GM12878 (cell line): ENCODE measurements around the gene SLC1A5. TPM values are rescaled to one million over a fixed set of nuclear protein-coding genes. Genes with fewer than 3 reads are reported as not detected.

Source experiments
- ATAC-seq: fragments of 200-7000 bp; cut with Tn5 transposase; 3 replicates; pipeline ENCODE4 v1.9.1; 2020; ENCODE audit warnings: mild to moderate bottlenecking, moderate library complexity
- BruUV-seq: library from RNA; stranded (reverse); fragments of 400-500 nt; replicated peaks from 2 replicates; lab custom pipeline; 2021; lab: Mats Ljungman, UMichigan
- CTCF ChIA-PET: fragments of 300-600 bp; sonication (Branson Sonifier 250); formaldehyde crosslinking; extraction: SDS; loops from one replicate; lab custom pipeline; 2021; ENCODE audit warnings: inconsistent platforms; lab: Yijun Ruan, JAX
- POLR2A ChIA-PET: fragments of 350-600 bp; formaldehyde crosslinking; extraction: SDS; loops from one replicate; lab custom pipeline; 2021; ENCODE audit warnings: inconsistent platforms; lab: Charles Lee
- RAD21 ChIA-PET: fragments of 300-600 bp; sonication (Branson Sonifier 250); formaldehyde crosslinking; loops from one replicate; lab custom pipeline; 2023; ENCODE audit warnings: antibody characterized with exemption; ENCODE audit not compliant: unreplicated experiment; lab: Charles Lee
- SMC1A ChIA-PET: fragments of 300-600 bp; sonication (Branson Sonifier 250); formaldehyde crosslinking; loops from one replicate; lab custom pipeline; 2023; ENCODE audit not compliant: unreplicated experiment, uncharacterized antibody; lab: Charles Lee
- DNase-seq: peaks from one replicate; pipeline ENCODE4 v3.0.0-alpha.2; 2011; ENCODE audit warnings: low read depth, low spot score
- FAIRE-seq: peaks from 3 replicates; lab custom pipeline; 2011; peaks lifted over from hg19 to GRCh38; lab: Jason Lieb, UNC
- H2AFZ ChIP-seq: 2 replicates; pipeline ENCODE4 v1.6.0; 2011; ENCODE audit warnings: low read depth, low read length, control low read depth; ENCODE audit not compliant: control insufficient read depth
- H3K27ac ChIP-seq: 2 replicates; pipeline ENCODE4 v1.5.1; 2011; ENCODE audit warnings: control low read depth; ENCODE audit not compliant: control insufficient read depth, insufficient read depth
- H3K27me3 ChIP-seq, 2 experiments: replicated peaks in 1 of 2; 2 replicates each; pipeline versions ENCODE4 v1.6.0 to v1.6.1; 2011; ENCODE audit warnings: low read length in 1 of 2; ENCODE audit not compliant: control insufficient read depth in 2 of 2, insufficient read depth in 2 of 2
- H3K36me3 ChIP-seq, 2 experiments: 2 replicates each; pipeline ENCODE4 v1.5.1; 2011; ENCODE audit warnings: low read length in 1 of 2; ENCODE audit not compliant: control insufficient read depth in 2 of 2, insufficient read depth in 2 of 2
- H3K4me1 ChIP-seq: 2 replicates; pipeline ENCODE4 v1.6.1; 2011; ENCODE audit warnings: mild to moderate bottlenecking, low read length, moderate library complexity, mixed read lengths; ENCODE audit not compliant: control insufficient read depth, insufficient read depth
- H3K4me2 ChIP-seq: 2 replicates; pipeline ENCODE4 v1.6.0; 2011; ENCODE audit warnings: control low read depth; ENCODE audit not compliant: control insufficient read depth, insufficient read depth
- H3K4me3 ChIP-seq: fragments of 200-600 bp; sonication (generic); 2 replicates; pipeline ENCODE4 v1.5.1; 2016
- H3K79me2 ChIP-seq: 2 replicates; pipeline ENCODE4 v1.6.0; 2011; ENCODE audit warnings: low read length; ENCODE audit not compliant: control insufficient read depth, insufficient read depth
- H3K9ac ChIP-seq: 2 replicates; pipeline ENCODE4 v1.8.0; 2011; ENCODE audit warnings: low read length, control low read depth, mixed read lengths; ENCODE audit not compliant: control insufficient read depth, insufficient read depth
- H3K9me3 ChIP-seq: replicated peaks from 3 replicates; pipeline ENCODE4 v1.5.1; 2011; ENCODE audit warnings: mild to moderate bottlenecking, low read length; ENCODE audit not compliant: control insufficient read depth, insufficient read depth
- H4K20me1 ChIP-seq: 2 replicates; pipeline ENCODE4 v1.6.0; 2011; ENCODE audit not compliant: control insufficient read depth, insufficient read depth
- IRF4 ChIP-seq: IDR thresholded peaks from 2 replicates; pipeline ENCODE4 v1.6.1; 2011; ENCODE audit warnings: low read depth, low read length
- MEF2B ChIP-seq: fragments of 450-650 bp; IDR thresholded peaks from 2 replicates; pipeline ENCODE4 v1.6.1; 2018; ENCODE audit warnings: mild to moderate bottlenecking, moderate library complexity; ENCODE audit not compliant: partially characterized antibody, poor library complexity, severe bottlenecking
- MLLT1 ChIP-seq: fragments of 450-650 bp; IDR thresholded peaks from 2 replicates; pipeline ENCODE4 v1.6.1; 2016; ENCODE audit warnings: mild to moderate bottlenecking
- POLR2A ChIP-seq: IDR thresholded peaks from 2 replicates; pipeline ENCODE4 v1.6.1; 2011; ENCODE audit warnings: low read depth, mild to moderate bottlenecking, low read length
- SREBF1 ChIP-seq: IDR thresholded peaks from 2 replicates; pipeline ENCODE4 v1.6.1; 2012; ENCODE audit warnings: mild to moderate bottlenecking, low read length
- TCF12 ChIP-seq: IDR thresholded peaks from 2 replicates; pipeline ENCODE4 v1.6.1; 2011; ENCODE audit warnings: low read depth, mild to moderate bottlenecking, low read length
- WGBS: methylation state at CpG from one replicate; pipeline ENCODE4 v1.1.6; 2016; ENCODE audit warnings: low lambda C conversion rate; ENCODE audit not compliant: insufficient replicate concordance, insufficient coverage; ENCODE audit errors: missing lambda C conversion rate; 5-methylcytosine and 5-hydroxymethylcytosine counted together
- in situ Hi-C: fragments of 300-500 bp; cut with MboI; formaldehyde crosslinking; loops from 9 replicates; pipeline ENCODE4 v1.14.3; 2018; ENCODE audit warnings: mixed read lengths
- intact Hi-C: fragments of 100-400 bp; cut with micrococcal nuclease; formaldehyde crosslinking; loops from one replicate; pipeline ENCODE4 v1.14.2; 2022; ENCODE audit not compliant: unreplicated experiment
- polyA plus RNA-seq, 11 experiments: library from polyadenylated mRNA; depleted of rRNA in 4 of 11; unstranded in 6 of 11; stranded (reverse) in 5 of 11; fragments of >200 nt; fragmentation: Nextera tagmentation in 4 of 11; fragmentation: Illumina TruSeq in 1 of 11; extraction: Ambion mirVana in 4 of 11; extraction: Trizol in 1 of 11; gene quantifications; 1 replicate in 1 of 11; 2 replicates in 10 of 11; pipeline versions ENCODE4 v1.2.1 to v1.2.3, GENCODE V29; 2011 to 2016; ENCODE audit warnings: inconsistent platforms in 2 of 11, missing spikeins in 2 of 11, low read depth in 1 of 11
- total RNA-seq, 4 experiments: library from RNA; depleted of rRNA in 3 of 4; stranded (reverse); fragments of >200 nt in 3 of 4; fragmentation: Illumina TruSeq in 1 of 4; extraction: Trizol in 1 of 4; gene quantifications; 2 replicates each; pipeline versions ENCODE4 v1.2.1 to v1.2.3, GENCODE V29; 2013 to 2021
- TF ChIP-seq, protein P1 (sequence below): fragments of 450-650 bp; formaldehyde crosslinking; IDR thresholded peaks from 2 replicates; pipeline ENCODE4 v1.4.0; 2022; ENCODE audit warnings: mild to moderate bottlenecking, moderate library complexity
- TF ChIP-seq, protein P2 (sequence below): fragments of 450-650 bp; IDR thresholded peaks from 2 replicates; pipeline ENCODE4 v1.6.1; 2017; ENCODE audit warnings: mild to moderate bottlenecking, moderate library complexity

Gene SLC1A5
- total and polyA plus RNA-seq, 10 of the 15 experiments (the other 5 are each of a cell fraction or from before 2014, with no cell fraction given): 9.1 to 129 (median 60.9) TPM

DNA sequence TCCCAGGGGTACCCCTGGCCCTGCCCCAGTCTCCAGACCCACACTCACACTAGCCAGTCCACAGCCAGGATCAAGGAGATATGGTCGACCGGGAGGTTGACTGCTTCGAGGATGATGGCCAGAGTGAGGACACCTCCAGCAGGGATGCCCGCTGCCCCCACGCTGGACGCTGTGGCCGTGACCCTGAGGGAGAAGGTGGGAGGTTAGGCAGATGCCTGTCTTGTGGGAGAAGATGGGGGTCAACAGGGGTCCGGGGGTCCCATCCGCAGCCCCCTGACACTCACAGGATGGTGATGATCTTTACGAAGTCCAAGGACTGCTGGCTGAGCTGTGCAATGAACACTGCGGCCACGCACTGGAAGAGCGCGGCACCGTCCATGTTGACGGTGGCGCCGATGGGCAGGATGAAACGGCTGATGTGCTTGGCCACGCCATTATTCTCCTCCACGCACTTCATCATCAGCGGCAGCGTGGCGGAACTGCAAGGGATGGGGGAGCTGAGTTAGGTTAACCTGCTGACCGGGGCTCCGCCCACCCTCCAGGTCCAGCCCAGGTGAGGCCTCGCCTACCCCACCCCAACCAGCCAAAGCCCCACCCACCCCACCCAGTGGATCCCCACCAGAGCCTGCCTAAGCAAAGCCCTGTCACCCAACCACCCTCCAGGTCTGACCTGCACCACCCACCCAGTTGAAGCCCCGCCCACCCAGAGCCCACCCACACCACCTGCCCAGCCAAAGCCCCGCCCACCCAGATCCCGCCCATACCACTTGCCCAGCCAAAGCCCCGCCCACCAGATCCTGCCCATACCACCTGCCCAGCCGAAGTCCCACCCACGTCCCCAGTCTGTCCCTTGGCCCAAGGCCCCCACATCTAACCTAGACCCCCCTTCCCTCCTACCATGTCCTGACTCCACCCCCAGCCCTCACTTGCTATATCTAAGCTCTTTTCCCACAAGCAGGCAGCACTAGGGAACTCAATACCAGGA, 11.2 kb downstream of the SLC1A5 start:
- no peaks in the 10 kb centered on the region for H4K20me1 ChIP-seq
- no peak overlapping the region for H3K9ac ChIP-seq
- H3K79me2 ChIP-seq: peaks cover 5% of the 10 kb centered on the region
- H3K36me3 ChIP-seq: peaks cover 25 to 27% of the 10 kb centered on the region in 2 experiments
- H3K4me3 ChIP-seq: no peak overlapping the region
- no peak overlapping the region for H3K4me2 ChIP-seq
- CTCF ChIA-PET: interaction anchor here (0.5 to 1.4 kb wide), 6 partner anchors 10 to 63 kb away, joined by 3 to 5 read pairs (median 4); no protein-coding TSS in a partner anchor
- H3K27ac ChIP-seq: no peak overlapping the region
- no peaks in the 10 kb centered on the region for H3K4me1 ChIP-seq
- POLR2A ChIA-PET: no interaction called here
- FAIRE-seq (no peak), ATAC-seq (peak; percentile 68), DNase-seq (no peak)
- in situ Hi-C loops (no loop called here), intact Hi-C loops (no loop called here)
- no peak overlapping the region for H2AFZ ChIP-seq
- WGBS: 91% methylated on average over 29 of the region's 33 CpGs
- TF ChIP-seq MLLT1: no peak
- TF ChIP-seq POLR2A: peak; percentile 68
- no peak for TF ChIP-seq MEF2B
- TF ChIP-seq, protein P1, sequence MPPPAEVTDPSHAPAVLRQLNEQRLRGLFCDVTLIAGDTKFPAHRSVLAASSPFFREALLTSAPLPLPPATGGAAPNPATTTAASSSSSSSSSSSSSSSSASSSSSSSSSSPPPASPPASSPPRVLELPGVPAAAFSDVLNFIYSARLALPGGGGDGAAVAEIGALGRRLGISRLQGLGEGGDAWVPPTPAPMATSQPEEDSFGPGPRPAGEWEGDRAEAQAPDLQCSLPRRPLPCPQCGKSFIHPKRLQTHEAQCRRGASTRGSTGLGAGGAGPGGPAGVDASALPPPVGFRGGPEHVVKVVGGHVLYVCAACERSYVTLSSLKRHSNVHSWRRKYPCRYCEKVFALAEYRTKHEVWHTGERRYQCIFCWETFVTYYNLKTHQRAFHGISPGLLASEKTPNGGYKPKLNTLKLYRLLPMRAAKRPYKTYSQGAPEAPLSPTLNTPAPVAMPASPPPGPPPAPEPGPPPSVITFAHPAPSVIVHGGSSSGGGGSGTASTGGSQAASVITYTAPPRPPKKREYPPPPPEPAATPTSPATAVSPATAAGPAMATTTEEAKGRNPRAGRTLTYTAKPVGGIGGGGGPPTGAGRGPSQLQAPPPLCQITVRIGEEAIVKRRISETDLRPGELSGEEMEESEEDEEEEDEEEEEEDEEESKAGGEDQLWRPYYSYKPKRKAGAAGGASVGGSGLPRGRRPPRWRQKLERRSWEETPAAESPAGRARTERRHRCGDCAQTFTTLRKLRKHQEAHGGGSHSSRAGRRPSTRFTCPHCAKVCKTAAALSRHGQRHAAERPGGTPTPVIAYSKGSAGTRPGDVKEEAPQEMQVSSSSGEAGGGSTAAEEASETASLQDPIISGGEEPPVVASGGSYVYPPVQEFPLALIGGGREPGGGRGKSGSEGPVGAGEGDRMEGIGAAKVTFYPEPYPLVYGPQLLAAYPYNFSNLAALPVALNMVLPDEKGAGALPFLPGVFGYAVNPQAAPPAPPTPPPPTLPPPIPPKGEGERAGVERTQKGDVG (CRISPR knock-in tag): no peak
- TF ChIP-seq, protein P2, sequence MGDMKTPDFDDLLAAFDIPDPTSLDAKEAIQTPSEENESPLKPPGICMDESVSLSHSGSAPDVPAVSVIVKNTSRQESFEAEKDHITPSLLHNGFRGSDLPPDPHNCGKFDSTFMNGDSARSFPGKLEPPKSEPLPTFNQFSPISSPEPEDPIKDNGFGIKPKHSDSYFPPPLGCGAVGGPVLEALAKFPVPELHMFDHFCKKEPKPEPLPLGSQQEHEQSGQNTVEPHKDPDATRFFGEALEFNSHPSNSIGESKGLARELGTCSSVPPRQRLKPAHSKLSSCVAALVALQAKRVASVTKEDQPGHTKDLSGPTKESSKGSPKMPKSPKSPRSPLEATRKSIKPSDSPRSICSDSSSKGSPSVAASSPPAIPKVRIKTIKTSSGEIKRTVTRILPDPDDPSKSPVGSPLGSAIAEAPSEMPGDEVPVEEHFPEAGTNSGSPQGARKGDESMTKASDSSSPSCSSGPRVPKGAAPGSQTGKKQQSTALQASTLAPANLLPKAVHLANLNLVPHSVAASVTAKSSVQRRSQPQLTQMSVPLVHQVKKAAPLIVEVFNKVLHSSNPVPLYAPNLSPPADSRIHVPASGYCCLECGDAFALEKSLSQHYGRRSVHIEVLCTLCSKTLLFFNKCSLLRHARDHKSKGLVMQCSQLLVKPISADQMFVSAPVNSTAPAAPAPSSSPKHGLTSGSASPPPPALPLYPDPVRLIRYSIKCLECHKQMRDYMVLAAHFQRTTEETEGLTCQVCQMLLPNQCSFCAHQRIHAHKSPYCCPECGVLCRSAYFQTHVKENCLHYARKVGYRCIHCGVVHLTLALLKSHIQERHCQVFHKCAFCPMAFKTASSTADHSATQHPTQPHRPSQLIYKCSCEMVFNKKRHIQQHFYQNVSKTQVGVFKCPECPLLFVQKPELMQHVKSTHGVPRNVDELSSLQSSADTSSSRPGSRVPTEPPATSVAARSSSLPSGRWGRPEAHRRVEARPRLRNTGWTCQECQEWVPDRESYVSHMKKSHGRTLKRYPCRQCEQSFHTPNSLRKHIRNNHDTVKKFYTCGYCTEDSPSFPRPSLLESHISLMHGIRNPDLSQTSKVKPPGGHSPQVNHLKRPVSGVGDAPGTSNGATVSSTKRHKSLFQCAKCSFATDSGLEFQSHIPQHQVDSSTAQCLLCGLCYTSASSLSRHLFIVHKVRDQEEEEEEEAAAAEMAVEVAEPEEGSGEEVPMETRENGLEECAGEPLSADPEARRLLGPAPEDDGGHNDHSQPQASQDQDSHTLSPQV: no peak
- no peak for TF ChIP-seq TCF12
- TF ChIP-seq IRF4: no peak
- TF ChIP-seq SREBF1: no peak
- RAD21 ChIA-PET: no interaction called here
- no peaks in the 10 kb centered on the region for H3K27me3 ChIP-seq
- no peaks in the 10 kb centered on the region for H3K9me3 ChIP-seq
- SMC1A ChIA-PET: interaction anchor here (0.5 kb wide), 1 partner anchor 180 kb away, joined by 3 read pairs; no protein-coding TSS in a partner anchor
- BruUV-seq: no TSS peak
